ENCODE results near the gene CORIN.

- TF ChIP-seq ZFP3 (tag by site-specific recombination; IDR thresholded peaks at IDR 0.05; ENCODE audit: low read depth): no peak
- no peak for TF ChIP-seq ELK4 (IDR thresholded peaks at IDR 0.05; ENCODE audit: borderline replicate concordance, low read depth, low read length)
- no peak for TF ChIP-seq MZF1 (tag by site-specific recombination; IDR thresholded peaks at IDR 0.05; ENCODE audit: borderline replicate concordance)
Measured at GRCh38 chr4:47659342-47659741, 178.5 kb downstream of the CORIN start.
